Measurements from ENCODE around the gene CDK18.

Gene CDK18

GRCh38 chr1:205575294-205575885, 70.9 kb downstream of the CDK18 start:
- no peak for DNase-seq

- no peak for DNase-seq
Measured at GRCh38 chr1:205576011-205576410, 71.5 kb downstream of the CDK18 start.

GRCh38 chr1:205576805-205577761, 72.6 kb downstream of the CDK18 start:
- no peak for DNase-seq

- DNase-seq, result no peak
Measured at GRCh38 chr1:205577874-205578658, 73.6 kb downstream of the CDK18 start.

GRCh38 chr1:205578780-205579571, 74.5 kb downstream of the CDK18 start:
- no peak for DNase-seq

- DNase-seq, result no peak
Measured at GRCh38 chr1:205579711-205580110, 75.2 kb downstream of the CDK18 start.

GRCh38 chr1:205580140-205580922, 75.9 kb downstream of the CDK18 start:
- DNase-seq, result no peak

GRCh38 chr1:205580923-205581180, 76.4 kb downstream of the CDK18 start:
- no peak for DNase-seq

GRCh38 chr1:205581321-205581980, 77.0 kb downstream of the CDK18 start:
- no peak for DNase-seq

- no peak for DNase-seq
Measured at GRCh38 chr1:205582046-205582445, 77.6 kb downstream of the CDK18 start.

Data from CD4-positive, alpha-beta T cell treated with Interleukin-17A for 1 hour (primary cell).